Stomach (tissue), 4 donors: ENCODE data around the gene DYSF.

Experiments
- POLR2AphosphoS5 ChIP-seq, 3 donors: sonication (generic); formaldehyde crosslinking; IDR thresholded peaks; one replicate each; pipeline ENCODE4 v1.6.1; 2016; ENCODE audit warnings: antibody characterized with exemption in 3 of 3
- TF ChIP-seq, protein P1 (sequence below), 7 experiments: fragments of 450-650 bp in 4 of 7; fragments of 200-600 bp in 3 of 7; sonication (generic) in 3 of 7; IDR thresholded peaks; one replicate each; pipeline ENCODE4 v1.5.1; 2016 to 2019; ENCODE audit warnings: antibody characterized with exemption in 7 of 7, control low read depth in 2 of 7, mild to moderate bottlenecking in 1 of 7

DNA sequence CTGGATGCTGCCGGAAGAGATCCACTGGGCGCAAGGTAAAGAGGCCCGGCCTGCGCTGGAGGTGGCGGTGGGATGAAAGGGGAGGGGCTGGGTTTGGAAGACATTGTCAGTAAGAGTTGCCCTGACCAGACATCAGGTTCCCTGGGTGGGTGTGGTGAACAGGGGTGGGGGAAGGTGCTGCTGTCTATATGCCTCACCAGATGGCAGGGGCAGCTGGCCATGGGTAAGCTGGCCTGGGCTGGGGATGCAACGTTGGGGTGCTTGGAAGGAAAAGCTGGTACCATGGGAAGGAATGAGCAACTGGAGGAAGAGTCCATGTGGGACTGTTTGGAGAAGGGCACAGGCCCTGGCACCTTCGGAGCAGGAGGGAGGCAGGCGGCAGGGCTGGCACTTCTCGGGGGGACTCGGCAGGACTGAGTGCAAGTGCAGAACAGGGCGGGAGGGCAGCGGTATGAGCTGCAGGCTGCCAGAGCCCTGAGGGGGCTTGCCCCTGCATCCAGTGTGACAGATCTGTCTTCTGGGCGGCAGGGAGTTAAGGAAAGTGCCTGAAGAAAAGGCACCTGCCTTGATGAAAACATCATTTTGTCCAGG, 146.4 kb downstream of the DYSF start:
- TF ChIP-seq, protein P1, sequence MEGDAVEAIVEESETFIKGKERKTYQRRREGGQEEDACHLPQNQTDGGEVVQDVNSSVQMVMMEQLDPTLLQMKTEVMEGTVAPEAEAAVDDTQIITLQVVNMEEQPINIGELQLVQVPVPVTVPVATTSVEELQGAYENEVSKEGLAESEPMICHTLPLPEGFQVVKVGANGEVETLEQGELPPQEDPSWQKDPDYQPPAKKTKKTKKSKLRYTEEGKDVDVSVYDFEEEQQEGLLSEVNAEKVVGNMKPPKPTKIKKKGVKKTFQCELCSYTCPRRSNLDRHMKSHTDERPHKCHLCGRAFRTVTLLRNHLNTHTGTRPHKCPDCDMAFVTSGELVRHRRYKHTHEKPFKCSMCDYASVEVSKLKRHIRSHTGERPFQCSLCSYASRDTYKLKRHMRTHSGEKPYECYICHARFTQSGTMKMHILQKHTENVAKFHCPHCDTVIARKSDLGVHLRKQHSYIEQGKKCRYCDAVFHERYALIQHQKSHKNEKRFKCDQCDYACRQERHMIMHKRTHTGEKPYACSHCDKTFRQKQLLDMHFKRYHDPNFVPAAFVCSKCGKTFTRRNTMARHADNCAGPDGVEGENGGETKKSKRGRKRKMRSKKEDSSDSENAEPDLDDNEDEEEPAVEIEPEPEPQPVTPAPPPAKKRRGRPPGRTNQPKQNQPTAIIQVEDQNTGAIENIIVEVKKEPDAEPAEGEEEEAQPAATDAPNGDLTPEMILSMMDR (IDR thresholded peaks at IDR 0.05): no peak
- TF ChIP-seq POLR2AphosphoS5 (IDR thresholded peaks at IDR 0.05): no peak
